Measurements from ENCODE around the gene EMC8. TPM values are rescaled to one million over a fixed set of nuclear protein-coding genes. Genes with fewer than 3 reads are reported as not detected.

EMC8 gene
- total and polyA plus RNA-seq, 2 of the 8 experiments (the other 6 are each of a cell fraction or from before 2014, with no cell fraction given) = 52.2 to 69.7 TPM

DNA sequence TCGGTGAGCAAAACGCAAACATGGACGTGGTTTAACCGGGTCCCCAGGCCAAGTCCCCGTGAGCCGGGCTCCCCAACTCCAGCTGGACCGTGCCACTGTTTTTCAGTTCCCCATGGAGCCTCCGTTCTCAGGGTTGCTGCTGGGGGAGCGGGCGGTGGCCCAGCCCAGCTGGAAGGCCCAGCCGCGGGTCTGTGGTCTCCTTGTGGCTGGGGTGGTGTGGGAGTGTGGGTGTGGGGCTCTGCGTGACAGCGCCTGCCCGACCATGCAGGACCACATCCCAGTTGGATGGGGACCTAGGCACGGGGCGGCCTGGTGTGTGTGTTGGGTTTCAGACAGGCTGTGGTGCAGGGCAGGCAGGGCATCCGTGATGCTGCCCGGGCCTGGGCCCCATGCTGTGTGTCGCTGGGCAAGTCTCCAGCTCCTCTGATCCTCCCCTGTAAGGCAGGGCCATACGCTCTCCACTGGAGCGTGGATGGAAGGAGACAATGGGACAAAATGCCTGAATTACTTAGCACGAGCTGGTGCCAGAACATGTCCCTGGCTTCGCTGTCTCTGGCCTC, 40.4 kb upstream of the EMC8 start:
- no peaks in the 10 kb centered on the region for H3K79me2 ChIP-seq (ENCODE audit: control insufficient read depth in 1 of 2, insufficient read depth in 2 of 2, low read length in 2 of 2)
- H3K27me3 ChIP-seq (replicated peaks in 1 of 4; ENCODE audit: control insufficient read depth in 3 of 4, extremely low read depth in 1 of 4, insufficient read depth in 3 of 4, low read length in 3 of 4) = no peaks in the 10 kb centered on the region; a peak in 1 of 7 replicates
- H2BK15ac ChIP-seq (ENCODE audit: low read length) = no peak overlapping the region
- H2BK5ac ChIP-seq (ENCODE audit: low read depth, low read length) = no peak overlapping the region
- H3K36me3 ChIP-seq (ENCODE audit: control insufficient read depth in 2 of 4, insufficient read depth in 4 of 4, low read length in 3 of 4) = no peaks in the 10 kb centered on the region
- DNase-seq (ENCODE audit: low read depth in 1 of 2, low spot score in 2 of 2) = no peak
- H3K9ac ChIP-seq (replicated peaks in 1 of 4; ENCODE audit: extremely low read depth in 1 of 4, low read depth in 3 of 4, low read length in 3 of 4) = no peak overlapping the region
- no peak overlapping the region for H2AFZ ChIP-seq (ENCODE audit: low read length)
- H4K91ac ChIP-seq (replicated peaks; ENCODE audit: insufficient read length, low read length) = no peak overlapping the region
- H3K9me3 ChIP-seq (ENCODE audit: insufficient read depth in 2 of 2, low read depth in 1 of 2, low read length in 1 of 2) = no peaks in the 10 kb centered on the region
- no peak overlapping the region for H2BK12ac ChIP-seq (ENCODE audit: low read depth, low read length)
- H4K20me1 ChIP-seq (replicated peaks in 1 of 2; ENCODE audit: control insufficient read depth in 1 of 2, insufficient read depth in 2 of 2, low read length in 2 of 2) = no peaks in the 10 kb centered on the region
- no peaks in the 10 kb centered on the region; the same call in 1 of the 2 replicates for H3K23me2 ChIP-seq (ENCODE audit: low read depth, low read length)
- FAIRE-seq = no peak
- H3K14ac ChIP-seq (ENCODE audit: insufficient read length) = no peak overlapping the region
- WGBS, 2 experiments (ENCODE audit: extremely low coverage in 1 of 2, insufficient coverage in 1 of 2, insufficient read length in 1 of 2, insufficient replicate concordance in 2 of 2, low coverage in 1 of 2, low lambda C conversion rate in 2 of 2, missing lambda C conversion rate in 1 of 2) = 90% methylated on average over 20 of the region's 24 CpGs; no CpG with 5 or more reads in 1 of the 2 experiments
- no peak overlapping the region for H3K4me2 ChIP-seq (ENCODE audit: insufficient read depth in 1 of 2, low read depth in 2 of 2, low read length in 2 of 2)
- H2BK120ac ChIP-seq (replicated peaks; ENCODE audit: low read depth, low read length) = no peak overlapping the region
- H3K4ac ChIP-seq (replicated peaks; ENCODE audit: insufficient read length, low read depth, low read length) = no peak overlapping the region
- H3K27ac ChIP-seq (ENCODE audit: low read depth, low read length) = no peak overlapping the region
- no peak overlapping the region for H3K18ac ChIP-seq (ENCODE audit: extremely low read depth, low read length)
- POLR2A ChIA-PET (ENCODE audit: partially characterized antibody) = no interaction called here
- H2AK5ac ChIP-seq (ENCODE audit: low read depth, low read length) = no peak overlapping the region
- H3K4me1 ChIP-seq (replicated peaks in 1 of 4; ENCODE audit: control insufficient read depth in 3 of 4, insufficient read depth in 4 of 4, low read length in 3 of 4) = peaks cover 0 to 2% (median 0%) of the 10 kb centered on the region in 4 experiments; a peak in 1 of 7 replicates
- no peak overlapping the region for H3K23ac ChIP-seq (ENCODE audit: insufficient read length)
- CTCF ChIA-PET (ENCODE audit: partially characterized antibody) = interaction anchor here (1.0 to 2.0 kb wide), 2 partner anchors 19 to 148 kb away, joined by 3 to 9 read pairs; no protein-coding TSS in a partner anchor
- H4K5ac ChIP-seq (ENCODE audit: insufficient read length, low read depth, low read length) = no peak overlapping the region
- H3K4me3 ChIP-seq (ENCODE audit: extremely low read depth in 1 of 4, insufficient read depth in 2 of 4, low read depth in 3 of 4, low read length in 4 of 4) = no peak overlapping the region
- H3K56ac ChIP-seq (replicated peaks; ENCODE audit: insufficient read length, low read depth, low read length) = no peak overlapping the region
- H4K8ac ChIP-seq (ENCODE audit: extremely low read depth, insufficient read depth, low read length) = no peak overlapping the region; the same call in 1 of the 2 replicates
- H3K79me1 ChIP-seq (ENCODE audit: low read depth, low read length) = no peaks in the 10 kb centered on the region
- H2BK20ac ChIP-seq (ENCODE audit: low read length) = no peak overlapping the region
- no peak for TF ChIP-seq PHF8 (conservative IDR thresholded peaks at IDR 0.05; ENCODE audit: low read depth, low read length)
- TF ChIP-seq YY1 (IDR thresholded peaks at IDR 0.05; ENCODE audit: low read depth, low read length) = no peak
- no peak for TF ChIP-seq JUND (IDR thresholded peaks at IDR 0.05; ENCODE audit: low read length)
- TF ChIP-seq, protein P1, sequence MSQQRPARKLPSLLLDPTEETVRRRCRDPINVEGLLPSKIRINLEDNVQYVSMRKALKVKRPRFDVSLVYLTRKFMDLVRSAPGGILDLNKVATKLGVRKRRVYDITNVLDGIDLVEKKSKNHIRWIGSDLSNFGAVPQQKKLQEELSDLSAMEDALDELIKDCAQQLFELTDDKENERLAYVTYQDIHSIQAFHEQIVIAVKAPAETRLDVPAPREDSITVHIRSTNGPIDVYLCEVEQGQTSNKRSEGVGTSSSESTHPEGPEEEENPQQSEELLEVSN (IDR thresholded peaks at IDR 0.05) = no peak
- TF ChIP-seq, protein P2, sequence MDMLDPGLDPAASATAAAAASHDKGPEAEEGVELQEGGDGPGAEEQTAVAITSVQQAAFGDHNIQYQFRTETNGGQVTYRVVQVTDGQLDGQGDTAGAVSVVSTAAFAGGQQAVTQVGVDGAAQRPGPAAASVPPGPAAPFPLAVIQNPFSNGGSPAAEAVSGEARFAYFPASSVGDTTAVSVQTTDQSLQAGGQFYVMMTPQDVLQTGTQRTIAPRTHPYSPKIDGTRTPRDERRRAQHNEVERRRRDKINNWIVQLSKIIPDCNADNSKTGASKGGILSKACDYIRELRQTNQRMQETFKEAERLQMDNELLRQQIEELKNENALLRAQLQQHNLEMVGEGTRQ (IDR thresholded peaks at IDR 0.05; ENCODE audit: low read length) = no peak
- TF ChIP-seq SP1 (IDR thresholded peaks at IDR 0.05; ENCODE audit: low read depth, low read length) = no peak
- no peak for TF ChIP-seq BCL11A (IDR thresholded peaks at IDR 0.05; ENCODE audit: low read depth in 2 of 2, low read length in 2 of 2)
- no peak for TF ChIP-seq POLR2AphosphoS5 (IDR thresholded peaks at IDR 0.05; ENCODE audit: low read depth, low read length)
- TF ChIP-seq, protein P3, sequence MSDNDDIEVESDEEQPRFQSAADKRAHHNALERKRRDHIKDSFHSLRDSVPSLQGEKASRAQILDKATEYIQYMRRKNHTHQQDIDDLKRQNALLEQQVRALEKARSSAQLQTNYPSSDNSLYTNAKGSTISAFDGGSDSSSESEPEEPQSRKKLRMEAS (IDR thresholded peaks at IDR 0.05) = no peak
- no peak for TF ChIP-seq NANOG (IDR thresholded peaks at IDR 0.05; ENCODE audit: insufficient read depth, low read depth, low read length, poor library complexity, severe bottlenecking)
- no peak for TF ChIP-seq ASH2L (IDR thresholded peaks at IDR 0.05; ENCODE audit: low read length)
- TF ChIP-seq EZH2 (IDR thresholded peaks at IDR 0.05; ENCODE audit: low read depth, low read length, severe bottlenecking) = no peak

Measured in H1 (cell line).